GM21723 (cell line): ENCODE data around the gene RHO.

ENCODE experiments used
- ATAC-seq: cut with Tn5 transposase; IDR thresholded peaks from one replicate; pipeline ENCODE4 v1.9.1; 2021; ENCODE audit warnings: mild to moderate bottlenecking, moderate library complexity; ENCODE audit not compliant: unreplicated experiment

The RHO gene

GRCh38 chr3:129519896-129520715 is 8.3 kb upstream of the RHO start:
- no peak for ATAC-seq

GRCh38 chr3:129520960-129521359 is 7.5 kb upstream of the RHO start:
- ATAC-seq: no peak

GRCh38 chr3:129521611-129522010 is 6.8 kb upstream of the RHO start:
- ATAC-seq: no peak

GRCh38 chr3:129522953-129523352 is 5.5 kb upstream of the RHO start:
- ATAC-seq: no peak

GRCh38 chr3:129524081-129524480 is 4.4 kb upstream of the RHO start:
- no peak for ATAC-seq

- no peak for ATAC-seq
These were observed 3.0 kb upstream of the RHO start for GRCh38 chr3:129525341-129525968.

- ATAC-seq: peak; percentile 96
These were observed 2.1 kb upstream of the RHO start for GRCh38 chr3:129526121-129526900.

GRCh38 chr3:129527262-129527661 is 1.2 kb upstream of the RHO start:
- ATAC-seq: no peak

GRCh38 chr3:129529436-129530210 is 1.2 kb downstream of the RHO start:
- ATAC-seq: no peak

- no peak for ATAC-seq
These were observed 1.9 kb downstream of the RHO start for GRCh38 chr3:129530251-129530791.

GRCh38 chr3:129530821-129531220 is 2.4 kb downstream of the RHO start:
- ATAC-seq: no peak

- no peak for ATAC-seq
These were observed 3.3 kb downstream of the RHO start for GRCh38 chr3:129531699-129532098.

GRCh38 chr3:129532261-129532660 is 3.8 kb downstream of the RHO start:
- ATAC-seq: no peak

GRCh38 chr3:129533406-129533805 is 5.0 kb downstream of the RHO start:
- no peak for ATAC-seq

GRCh38 chr3:129534428-129535027 is 6.1 kb downstream of the RHO start:
- ATAC-seq: no peak

- ATAC-seq: no peak
These were observed 6.6 kb downstream of the RHO start for GRCh38 chr3:129535075-129535474.

- no peak for ATAC-seq
These were observed 7.9 kb downstream of the RHO start for GRCh38 chr3:129536374-129536667.

- no peak for ATAC-seq
These were observed 8.4 kb downstream of the RHO start for GRCh38 chr3:129536804-129537203.

GRCh38 chr3:129539206-129539605 is 10.8 kb downstream of the RHO start:
- no peak for ATAC-seq

GRCh38 chr3:129540776-129541516 is 12.5 kb downstream of the RHO start:
- ATAC-seq: no peak
